Ectodermal cell (in vitro differentiated cells): ENCODE measurements around the gene CORO7.

ENCODE experiments used
- H3K27ac ChIP-seq: 2 replicates; pipeline ENCODE4 v1.7.0; 2013; ENCODE audit warnings: mild to moderate bottlenecking, low read depth, low read length; ENCODE audit not compliant: insufficient read depth, poor library complexity, severe bottlenecking
- H3K27me3 ChIP-seq: 2 replicates; pipeline ENCODE4 v1.7.0; 2013; ENCODE audit warnings: mild to moderate bottlenecking, low read length; ENCODE audit not compliant: insufficient read depth, control insufficient read depth, poor library complexity, severe bottlenecking
- H3K36me3 ChIP-seq: one replicate; pipeline ENCODE4 v1.7.0; 2013; ENCODE audit warnings: low read length; ENCODE audit not compliant: control insufficient read depth, insufficient read depth
- H3K4me1 ChIP-seq: one replicate; pipeline ENCODE4 v1.7.0; 2013; ENCODE audit warnings: low read length; ENCODE audit not compliant: control insufficient read depth, insufficient read depth
- H3K4me3 ChIP-seq: 2 replicates; pipeline ENCODE4 v1.7.0; 2013; ENCODE audit warnings: low read depth, low read length, control low read depth; ENCODE audit not compliant: insufficient read depth
- H3K9me3 ChIP-seq: 2 replicates; pipeline ENCODE4 v1.7.0; 2013; ENCODE audit warnings: mild to moderate bottlenecking, low read length, moderate library complexity; ENCODE audit not compliant: control insufficient read depth
- WGBS, 2 experiments: methylation state at CpG; one replicate each; pipeline ENCODE4 v1.1.7; 2013; ENCODE audit warnings: missing lambda C conversion rate in 2 of 2; 5-methylcytosine and 5-hydroxymethylcytosine counted together

CORO7 gene

GRCh38 chr16:4450430-4450829 lies 34.0 kb upstream of the CORO7 start:
- H3K36me3 ChIP-seq = peaks cover 39% of the 10 kb centered on the region
- H3K4me1 ChIP-seq = no peaks in the 10 kb centered on the region
- WGBS, 2 experiments = 95 to 96% methylated on average over 14 of the region's 14 CpGs
- H3K4me3 ChIP-seq = no peak overlapping the region
- H3K27me3 ChIP-seq = no peaks in the 10 kb centered on the region
- no peak overlapping the region for H3K27ac ChIP-seq
- H3K9me3 ChIP-seq = no peaks in the 10 kb centered on the region

- H3K27me3 ChIP-seq = no peaks in the 10 kb centered on the region
- H3K4me3 ChIP-seq = no peak overlapping the region
- no peak overlapping the region for H3K27ac ChIP-seq
- H3K9me3 ChIP-seq = no peaks in the 10 kb centered on the region
- H3K36me3 ChIP-seq = peaks cover 56% of the 10 kb centered on the region
- 91 to 96% methylated on average over 4 of the region's 4 CpGs for WGBS, 2 experiments
- no peaks in the 10 kb centered on the region for H3K4me1 ChIP-seq
These were observed 27.6 kb upstream of the CORO7 start for GRCh38 chr16:4443986-4444385.

GRCh38 chr16:4443271-4443670 lies 26.9 kb upstream of the CORO7 start:
- Histone ChIP-seq H3K27ac (no peak overlapping the region), H3K9me3 (no peaks in the 10 kb centered on the region), H3K36me3 (peaks cover 56% of the 10 kb centered on the region), H3K27me3 (no peaks in the 10 kb centered on the region), H3K4me1 (no peaks in the 10 kb centered on the region), H3K4me3 (no peak overlapping the region)
- 72 to 73% methylated on average over 5 of the region's 5 CpGs for WGBS, 2 experiments

GRCh38 chr16:4442371-4442770 lies 26.0 kb upstream of the CORO7 start:
- H3K27me3 ChIP-seq = no peaks in the 10 kb centered on the region
- 95 to 97% methylated on average over 11 of the region's 11 CpGs for WGBS, 2 experiments
- no peak overlapping the region for H3K27ac ChIP-seq
- no peaks in the 10 kb centered on the region for H3K9me3 ChIP-seq
- peaks cover 59% of the 10 kb centered on the region for H3K36me3 ChIP-seq
- no peaks in the 10 kb centered on the region for H3K4me1 ChIP-seq
- no peak overlapping the region for H3K4me3 ChIP-seq

GRCh38 chr16:4437366-4437765 lies 21.0 kb upstream of the CORO7 start:
- no peaks in the 10 kb centered on the region for H3K4me1 ChIP-seq
- H3K27ac ChIP-seq = no peak overlapping the region
- H3K9me3 ChIP-seq = no peaks in the 10 kb centered on the region
- 98% methylated on average over 3 of the region's 3 CpGs for WGBS, 2 experiments
- peaks cover 32% of the 10 kb centered on the region for H3K36me3 ChIP-seq
- H3K27me3 ChIP-seq = no peaks in the 10 kb centered on the region
- H3K4me3 ChIP-seq = no peak overlapping the region

- Histone ChIP-seq H3K27me3 (no peaks in the 10 kb centered on the region), H3K9me3 (no peaks in the 10 kb centered on the region), H3K4me3 (no peak overlapping the region), H3K27ac (no peak overlapping the region), H3K36me3 (peaks cover 20% of the 10 kb centered on the region), H3K4me1 (no peaks in the 10 kb centered on the region)
- WGBS, 2 experiments = 81 to 84% methylated on average over 8 of the region's 8 CpGs
These were observed 19.1 kb upstream of the CORO7 start for GRCh38 chr16:4435337-4436067.

GRCh38 chr16:4433914-4434787 lies 17.8 kb upstream of the CORO7 start:
- H3K4me3 ChIP-seq = no peak overlapping the region

GRCh38 chr16:4433228-4433627 lies 16.8 kb upstream of the CORO7 start:
- no peaks in the 10 kb centered on the region for H3K4me1 ChIP-seq
- H3K36me3 ChIP-seq = peaks cover 8% of the 10 kb centered on the region
- H3K9me3 ChIP-seq = no peaks in the 10 kb centered on the region
- H3K27me3 ChIP-seq = no peaks in the 10 kb centered on the region
- 85% methylated on average over 4 of the region's 4 CpGs for WGBS, 2 experiments
- H3K27ac ChIP-seq = no peak overlapping the region
- H3K4me3 ChIP-seq = no peak overlapping the region

More at GRCh38 chr16:4433914-4434787, 17.8 kb upstream of the CORO7 start:
- no peaks in the 10 kb centered on the region for H3K27me3 ChIP-seq
- no peak overlapping the region for H3K27ac ChIP-seq
- peaks cover 13% of the 10 kb centered on the region for H3K36me3 ChIP-seq
- H3K9me3 ChIP-seq = no peaks in the 10 kb centered on the region
- WGBS, 2 experiments = 95 to 96% methylated on average over 12 of the region's 12 CpGs
- H3K4me1 ChIP-seq = no peaks in the 10 kb centered on the region

- WGBS, 2 experiments = 96% methylated on average over 9 of the region's 9 CpGs
- Histone ChIP-seq H3K4me3 (no peak overlapping the region), H3K27ac (no peak overlapping the region), H3K4me1 (peaks cover 7% of the 10 kb centered on the region), H3K27me3 (no peaks in the 10 kb centered on the region), H3K9me3 (no peaks in the 10 kb centered on the region), H3K36me3 (no peaks in the 10 kb centered on the region)
These were observed 14.6 kb upstream of the CORO7 start for GRCh38 chr16:4431023-4431422.

GRCh38 chr16:4428500-4428899 lies 12.1 kb upstream of the CORO7 start:
- H3K4me1 ChIP-seq = peaks cover 7% of the 10 kb centered on the region
- no peak overlapping the region for H3K27ac ChIP-seq
- H3K4me3 ChIP-seq = no peak overlapping the region
- no peaks in the 10 kb centered on the region for H3K36me3 ChIP-seq
- no peaks in the 10 kb centered on the region for H3K27me3 ChIP-seq
- no peaks in the 10 kb centered on the region for H3K9me3 ChIP-seq
- 96 to 97% methylated on average over 7 of the region's 7 CpGs for WGBS, 2 experiments
